Measurements from ENCODE around the gene DENND4A. TPM values are rescaled to one million over a fixed set of nuclear protein-coding genes. Genes with fewer than 3 reads are reported as not detected.

DENND4A gene
- total RNA-seq, 2 donors from 2014 or later: 15.7 to 21.8 TPM

- Histone ChIP-seq H3K4me3 (no peak overlapping the region), H3K27me3 (no peaks in the 10 kb centered on the region), H3K27ac (no peak overlapping the region), H3K4me1 (peaks cover 11% of the 10 kb centered on the region), H3K9me3 (no peaks in the 10 kb centered on the region), H3K9ac (ENCODE audit: low read depth in 2 of 2, low read length in 2 of 2) (no peak overlapping the region), H3K36me3 (no peaks in the 10 kb centered on the region)
- TF ChIP-seq, protein P1, sequence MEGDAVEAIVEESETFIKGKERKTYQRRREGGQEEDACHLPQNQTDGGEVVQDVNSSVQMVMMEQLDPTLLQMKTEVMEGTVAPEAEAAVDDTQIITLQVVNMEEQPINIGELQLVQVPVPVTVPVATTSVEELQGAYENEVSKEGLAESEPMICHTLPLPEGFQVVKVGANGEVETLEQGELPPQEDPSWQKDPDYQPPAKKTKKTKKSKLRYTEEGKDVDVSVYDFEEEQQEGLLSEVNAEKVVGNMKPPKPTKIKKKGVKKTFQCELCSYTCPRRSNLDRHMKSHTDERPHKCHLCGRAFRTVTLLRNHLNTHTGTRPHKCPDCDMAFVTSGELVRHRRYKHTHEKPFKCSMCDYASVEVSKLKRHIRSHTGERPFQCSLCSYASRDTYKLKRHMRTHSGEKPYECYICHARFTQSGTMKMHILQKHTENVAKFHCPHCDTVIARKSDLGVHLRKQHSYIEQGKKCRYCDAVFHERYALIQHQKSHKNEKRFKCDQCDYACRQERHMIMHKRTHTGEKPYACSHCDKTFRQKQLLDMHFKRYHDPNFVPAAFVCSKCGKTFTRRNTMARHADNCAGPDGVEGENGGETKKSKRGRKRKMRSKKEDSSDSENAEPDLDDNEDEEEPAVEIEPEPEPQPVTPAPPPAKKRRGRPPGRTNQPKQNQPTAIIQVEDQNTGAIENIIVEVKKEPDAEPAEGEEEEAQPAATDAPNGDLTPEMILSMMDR (IDR thresholded peaks at IDR 0.05): no peak
- no peak for DNase-seq
- intact Hi-C loops (cut with DNase I): no loop called here
Observed at GRCh38 chr15:65612949-65613744, 178.9 kb downstream of the DENND4A start.

DNA sequence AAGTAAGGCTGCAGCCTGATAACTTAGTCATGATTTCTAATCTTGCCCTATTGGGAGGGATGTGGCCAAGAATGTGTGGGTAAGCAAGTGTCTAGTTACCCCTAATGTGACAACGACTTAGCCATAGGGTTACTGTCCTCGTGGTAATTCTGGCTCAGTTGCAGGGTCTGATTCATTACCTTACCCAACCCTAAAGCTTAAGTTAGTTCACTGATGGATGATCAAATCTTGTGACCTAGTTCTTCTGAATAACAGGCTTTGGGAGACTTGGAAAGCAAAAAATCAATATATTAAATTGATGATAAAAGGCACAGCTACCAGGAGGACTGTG is 179.5 kb downstream of the DENND4A start:
- H3K9me3 ChIP-seq: no peaks in the 10 kb centered on the region
- peaks cover 11% of the 10 kb centered on the region for H3K4me1 ChIP-seq
- H3K27ac ChIP-seq: no peak overlapping the region
- intact Hi-C loops (cut with DNase I): no loop called here
- DNase-seq: no peak
- H3K4me3 ChIP-seq: no peak overlapping the region
- TF ChIP-seq, protein P1 (IDR thresholded peaks at IDR 0.05): no peak
- peak overlapping the region in 1 of 2 donors; percentile 92 for H3K9ac ChIP-seq (ENCODE audit: low read depth in 2 of 2, low read length in 2 of 2)
- no peaks in the 10 kb centered on the region for H3K36me3 ChIP-seq
- no peaks in the 10 kb centered on the region for H3K27me3 ChIP-seq

DNA sequence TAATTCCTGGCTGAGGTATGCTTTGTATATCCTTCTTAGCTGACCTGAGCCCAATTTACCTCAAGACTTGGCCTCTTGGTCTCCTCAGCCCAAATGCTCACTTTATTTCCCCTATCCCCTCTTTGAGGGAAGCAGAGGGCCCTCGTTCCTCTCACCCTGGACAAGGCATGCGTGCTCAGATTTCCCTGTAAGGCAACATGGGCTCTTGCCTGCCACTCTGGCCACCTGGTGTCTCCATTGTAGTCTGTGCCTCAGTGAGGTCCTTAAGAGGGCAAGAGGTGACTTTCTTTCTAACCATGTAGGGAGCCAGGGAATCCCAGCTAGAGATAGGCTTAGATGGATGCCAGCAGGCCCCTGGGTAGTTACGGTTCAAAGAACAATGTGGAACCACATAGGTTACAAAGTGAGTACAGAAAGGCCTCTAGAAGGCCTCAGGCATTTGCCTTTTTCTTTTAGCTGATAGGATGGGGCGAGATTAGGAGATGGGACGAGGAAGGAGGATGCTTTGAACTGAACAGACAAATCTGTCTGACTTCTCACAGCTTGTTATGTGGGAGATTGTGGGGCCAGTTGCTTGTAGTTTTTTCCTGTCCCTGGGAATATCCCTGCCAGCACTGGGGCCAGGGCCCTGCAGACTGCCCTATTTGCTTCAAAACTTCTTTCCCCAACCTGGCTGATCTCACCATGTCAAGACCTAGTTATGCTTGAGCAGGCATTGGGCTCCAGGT is 180.0 kb downstream of the DENND4A start:
- Histone ChIP-seq H3K4me3 (peak overlapping the region; percentile 85), H3K36me3 (no peaks in the 10 kb centered on the region), H3K9ac (ENCODE audit: low read depth in 2 of 2, low read length in 2 of 2) (peak overlapping the region; percentile 92 to 96), H3K9me3 (no peaks in the 10 kb centered on the region), H3K27me3 (no peaks in the 10 kb centered on the region), H3K4me1 (peaks cover 11% of the 10 kb centered on the region), H3K27ac (peak overlapping the region; percentile 94)
- TF ChIP-seq, protein P1 (IDR thresholded peaks at IDR 0.05): no peak
- DNase-seq: no peak
- intact Hi-C loops (cut with DNase I): no loop called here

- H3K36me3 ChIP-seq: no peaks in the 10 kb centered on the region
- peak within 1 kb of the TSS; percentile 94 for H3K27ac ChIP-seq
- intact Hi-C loops (cut with DNase I): no loop called here
- H3K9ac ChIP-seq (ENCODE audit: low read depth in 2 of 2, low read length in 2 of 2): peak within 1 kb of the TSS; percentile 92 to 96
- no peaks in the 10 kb centered on the region for H3K9me3 ChIP-seq
- H3K27me3 ChIP-seq: no peaks in the 10 kb centered on the region
- H3K4me3 ChIP-seq: peak within 1 kb of the TSS; percentile 85
- H3K4me1 ChIP-seq: peaks cover 11% of the 10 kb centered on the region
- DNase-seq: peak; percentile 97
- TF ChIP-seq, protein P1 (IDR thresholded peaks at IDR 0.05): peak; percentile 65
Observed at GRCh38 chr15:65610871-65611718, 181.0 kb downstream of the DENND4A start, which contains the start of gene INTS14. TSS of gene INTS14 (minus strand) at chr15:65611131. CDS start at chr15:65607380, 3,751 bp downstream.

Small RNA genes within 50 kb of the gene (microRNA-seq; reads per million reads assigned to microRNA genes)
- not detected for gene MIR4511

Other genes starting within 250 kb of the DENND4A start
- 10 to 100 TPM; 37.2 to 41.1 TPM for gene INTS14, start 181.2 kb downstream of the DENND4A start, total RNA-seq
- gene SLC24A1, start 170.4 kb downstream of the DENND4A start, total RNA-seq: 1 to 10 TPM; 5.5 to 7.1 TPM
- gene RAB11A, start 77.2 kb upstream of the DENND4A start, total RNA-seq: 100 to 1,000 TPM; 299 to 377 TPM